ENCODE results near the gene GRAMD2B.

The GRAMD2B gene

GRCh38 chr5:126484253-126484652, 61.0 kb downstream of the GRAMD2B start:
- Histone ChIP-seq H3K27ac (ENCODE audit: insufficient read depth, low read depth, low read length, poor library complexity, severe bottlenecking) (no peak overlapping the region), H3K4me3 (ENCODE audit: insufficient read depth, low read depth, low read length) (no peak overlapping the region), H3K9me3 (ENCODE audit: control insufficient read depth, low read length) (no peaks in the 10 kb centered on the region), H3K4me1 (ENCODE audit: control insufficient read depth, insufficient read depth, low read length) (peaks cover 5% of the 10 kb centered on the region), H3K27me3 (ENCODE audit: control insufficient read depth, insufficient read depth, low read length, poor library complexity, severe bottlenecking) (no peaks in the 10 kb centered on the region), H3K36me3 (ENCODE audit: control insufficient read depth, insufficient read depth, low read length) (no peaks in the 10 kb centered on the region)
- WGBS, 2 experiments, result 91 to 94% methylated on average over 2 of the region's 2 CpGs

GRCh38 chr5:126486332-126486731, 63.1 kb downstream of the GRAMD2B start:
- Histone ChIP-seq H3K9me3 (ENCODE audit: control insufficient read depth, low read length) (no peaks in the 10 kb centered on the region), H3K27ac (ENCODE audit: insufficient read depth, low read depth, low read length, poor library complexity, severe bottlenecking) (no peak overlapping the region), H3K4me3 (ENCODE audit: insufficient read depth, low read depth, low read length) (no peak overlapping the region), H3K36me3 (ENCODE audit: control insufficient read depth, insufficient read depth, low read length) (no peaks in the 10 kb centered on the region), H3K4me1 (ENCODE audit: control insufficient read depth, insufficient read depth, low read length) (peaks cover 25% of the 10 kb centered on the region), H3K27me3 (ENCODE audit: control insufficient read depth, insufficient read depth, low read length, poor library complexity, severe bottlenecking) (peaks cover 6% of the 10 kb centered on the region)
- WGBS, 2 experiments, result 95 to 100% methylated on average over 3 of the region's 3 CpGs

- peaks cover 12% of the 10 kb centered on the region for H3K27me3 ChIP-seq (ENCODE audit: control insufficient read depth, insufficient read depth, low read length, poor library complexity, severe bottlenecking)
- H3K36me3 ChIP-seq (ENCODE audit: control insufficient read depth, insufficient read depth, low read length), result no peaks in the 10 kb centered on the region
- no peak overlapping the region for H3K27ac ChIP-seq (ENCODE audit: insufficient read depth, low read depth, low read length, poor library complexity, severe bottlenecking)
- H3K9me3 ChIP-seq (ENCODE audit: control insufficient read depth, low read length), result no peaks in the 10 kb centered on the region
- peaks cover 27% of the 10 kb centered on the region for H3K4me1 ChIP-seq (ENCODE audit: control insufficient read depth, insufficient read depth, low read length)
- H3K4me3 ChIP-seq (ENCODE audit: insufficient read depth, low read depth, low read length), result no peak overlapping the region
Observed at GRCh38 chr5:126487596-126487995, 64.4 kb downstream of the GRAMD2B start.

GRCh38 chr5:126488443-126489065, 65.3 kb downstream of the GRAMD2B start:
- 78 to 89% methylated on average over 6 to 7 of the region's 7 CpGs for WGBS, 2 experiments
- Histone ChIP-seq H3K9me3 (ENCODE audit: control insufficient read depth, low read length) (no peaks in the 10 kb centered on the region), H3K36me3 (ENCODE audit: control insufficient read depth, insufficient read depth, low read length) (no peaks in the 10 kb centered on the region), H3K27ac (ENCODE audit: insufficient read depth, low read depth, low read length, poor library complexity, severe bottlenecking) (no peak overlapping the region), H3K4me3 (ENCODE audit: insufficient read depth, low read depth, low read length) (no peak overlapping the region), H3K4me1 (ENCODE audit: control insufficient read depth, insufficient read depth, low read length) (peaks cover 27% of the 10 kb centered on the region), H3K27me3 (ENCODE audit: control insufficient read depth, insufficient read depth, low read length, poor library complexity, severe bottlenecking) (peaks cover 12% of the 10 kb centered on the region)

- peak overlapping the region; percentile 55 for H3K27ac ChIP-seq (ENCODE audit: insufficient read depth, low read depth, low read length, poor library complexity, severe bottlenecking)
- 31 to 35% methylated on average over 11 to 12 of the region's 12 CpGs for WGBS, 2 experiments
- peaks cover 27% of the 10 kb centered on the region for H3K4me1 ChIP-seq (ENCODE audit: control insufficient read depth, insufficient read depth, low read length)
- H3K27me3 ChIP-seq (ENCODE audit: control insufficient read depth, insufficient read depth, low read length, poor library complexity, severe bottlenecking), result peaks cover 12% of the 10 kb centered on the region
- H3K36me3 ChIP-seq (ENCODE audit: control insufficient read depth, insufficient read depth, low read length), result no peaks in the 10 kb centered on the region
- H3K9me3 ChIP-seq (ENCODE audit: control insufficient read depth, low read length), result no peaks in the 10 kb centered on the region
- H3K4me3 ChIP-seq (ENCODE audit: insufficient read depth, low read depth, low read length), result no peak overlapping the region
Observed at GRCh38 chr5:126490167-126490940, 67.1 kb downstream of the GRAMD2B start.

GRCh38 chr5:126492939-126493338, 69.7 kb downstream of the GRAMD2B start:
- Histone ChIP-seq H3K4me3 (ENCODE audit: insufficient read depth, low read depth, low read length) (no peak overlapping the region), H3K36me3 (ENCODE audit: control insufficient read depth, insufficient read depth, low read length) (no peaks in the 10 kb centered on the region), H3K4me1 (ENCODE audit: control insufficient read depth, insufficient read depth, low read length) (peaks cover 27% of the 10 kb centered on the region), H3K27ac (ENCODE audit: insufficient read depth, low read depth, low read length, poor library complexity, severe bottlenecking) (no peak overlapping the region), H3K27me3 (ENCODE audit: control insufficient read depth, insufficient read depth, low read length, poor library complexity, severe bottlenecking) (peaks cover 12% of the 10 kb centered on the region), H3K9me3 (ENCODE audit: control insufficient read depth, low read length) (no peaks in the 10 kb centered on the region)
- 73 to 75% methylated on average over 8 of the region's 8 CpGs for WGBS, 2 experiments

GRCh38 chr5:126494393-126494792, 71.2 kb downstream of the GRAMD2B start:
- no peak overlapping the region for H3K4me3 ChIP-seq (ENCODE audit: insufficient read depth, low read depth, low read length)
- WGBS, 2 experiments, result 94% methylated on average over 3 of the region's 3 CpGs
- H3K27me3 ChIP-seq (ENCODE audit: control insufficient read depth, insufficient read depth, low read length, poor library complexity, severe bottlenecking), result peaks cover 12% of the 10 kb centered on the region
- peaks cover 21% of the 10 kb centered on the region for H3K4me1 ChIP-seq (ENCODE audit: control insufficient read depth, insufficient read depth, low read length)
- H3K36me3 ChIP-seq (ENCODE audit: control insufficient read depth, insufficient read depth, low read length), result no peaks in the 10 kb centered on the region
- H3K27ac ChIP-seq (ENCODE audit: insufficient read depth, low read depth, low read length, poor library complexity, severe bottlenecking), result no peak overlapping the region
- H3K9me3 ChIP-seq (ENCODE audit: control insufficient read depth, low read length), result no peaks in the 10 kb centered on the region

- H3K9me3 ChIP-seq (ENCODE audit: control insufficient read depth, low read length), result no peaks in the 10 kb centered on the region
- no peaks in the 10 kb centered on the region for H3K4me1 ChIP-seq (ENCODE audit: control insufficient read depth, insufficient read depth, low read length)
- H3K27me3 ChIP-seq (ENCODE audit: control insufficient read depth, insufficient read depth, low read length, poor library complexity, severe bottlenecking), result no peaks in the 10 kb centered on the region
- 88 to 96% methylated on average over 5 of the region's 5 CpGs for WGBS, 2 experiments
- no peak overlapping the region for H3K27ac ChIP-seq (ENCODE audit: insufficient read depth, low read depth, low read length, poor library complexity, severe bottlenecking)
- no peak overlapping the region for H3K4me3 ChIP-seq (ENCODE audit: insufficient read depth, low read depth, low read length)
- H3K36me3 ChIP-seq (ENCODE audit: control insufficient read depth, insufficient read depth, low read length), result no peaks in the 10 kb centered on the region
Observed at GRCh38 chr5:126497506-126497905, 74.3 kb downstream of the GRAMD2B start.

GRCh38 chr5:126499278-126499677, 76.1 kb downstream of the GRAMD2B start:
- Histone ChIP-seq H3K4me1 (ENCODE audit: control insufficient read depth, insufficient read depth, low read length) (no peaks in the 10 kb centered on the region), H3K36me3 (ENCODE audit: control insufficient read depth, insufficient read depth, low read length) (no peaks in the 10 kb centered on the region), H3K4me3 (ENCODE audit: insufficient read depth, low read depth, low read length) (no peak overlapping the region), H3K27me3 (ENCODE audit: control insufficient read depth, insufficient read depth, low read length, poor library complexity, severe bottlenecking) (no peaks in the 10 kb centered on the region), H3K27ac (ENCODE audit: insufficient read depth, low read depth, low read length, poor library complexity, severe bottlenecking) (no peak overlapping the region), H3K9me3 (ENCODE audit: control insufficient read depth, low read length) (no peaks in the 10 kb centered on the region)
- WGBS, 2 experiments, result 88 to 97% methylated on average over 2 of the region's 2 CpGs

GRCh38 chr5:126499853-126500342, 76.7 kb downstream of the GRAMD2B start:
- Histone ChIP-seq H3K36me3 (ENCODE audit: control insufficient read depth, insufficient read depth, low read length) (no peaks in the 10 kb centered on the region), H3K27ac (ENCODE audit: insufficient read depth, low read depth, low read length, poor library complexity, severe bottlenecking) (no peak overlapping the region), H3K4me1 (ENCODE audit: control insufficient read depth, insufficient read depth, low read length) (no peaks in the 10 kb centered on the region), H3K27me3 (ENCODE audit: control insufficient read depth, insufficient read depth, low read length, poor library complexity, severe bottlenecking) (no peaks in the 10 kb centered on the region), H3K4me3 (ENCODE audit: insufficient read depth, low read depth, low read length) (no peak overlapping the region), H3K9me3 (ENCODE audit: control insufficient read depth, low read length) (no peaks in the 10 kb centered on the region)
- 82 to 84% methylated on average over 3 of the region's 3 CpGs for WGBS, 2 experiments

All from ectodermal cell (in vitro differentiated cells).